ENCODE measurements around the gene ZBTB47. TPM values are rescaled to one million over a fixed set of nuclear protein-coding genes. Genes with fewer than 3 reads are reported as not detected.

Gene ZBTB47
- total and polyA plus RNA-seq, 10 of the 15 experiments (the other 5 are each of a cell fraction or from before 2014, with no cell fraction given): 0.04 to 3.4 (median 1.0) TPM; not detected in 1

- Histone ChIP-seq H2AFZ (ENCODE audit: control insufficient read depth, low read depth, low read length) (no peak overlapping the region), H3K4me2 (ENCODE audit: control insufficient read depth, insufficient read depth) (no peak overlapping the region), H3K27ac (ENCODE audit: control insufficient read depth, insufficient read depth) (no peak overlapping the region), H3K27me3 (replicated peaks in 1 of 2; ENCODE audit: control insufficient read depth in 2 of 2, insufficient read depth in 2 of 2, low read length in 1 of 2) (no peaks in the 10 kb centered on the region), H3K4me1 (ENCODE audit: control insufficient read depth, insufficient read depth, low read length) (peaks cover 7% of the 10 kb centered on the region), H4K20me1 (ENCODE audit: control insufficient read depth, insufficient read depth) (no peaks in the 10 kb centered on the region), H3K4me3 (no peak overlapping the region), H3K79me2 (ENCODE audit: control insufficient read depth, insufficient read depth, low read length) (no peaks in the 10 kb centered on the region), H3K9me3 (replicated peaks; ENCODE audit: control insufficient read depth, insufficient read depth, low read length) (no peaks in the 10 kb centered on the region; the same call in 2 of the 3 replicates), H3K9ac (ENCODE audit: control insufficient read depth, insufficient read depth, low read length) (no peak overlapping the region), H3K36me3 (ENCODE audit: control insufficient read depth in 2 of 2, insufficient read depth in 2 of 2, low read length in 1 of 2) (no peaks in the 10 kb centered on the region; a peak in 1 of 4 replicates)
- no peak for FAIRE-seq
- no TSS peak for BruUV-seq (replicated peaks)
- in situ Hi-C loops (cut with MboI) (no loop called here), intact Hi-C loops (cut with micrococcal nuclease; ENCODE audit: unreplicated experiment) (no loop called here)
- no peak for ATAC-seq
- ChIA-PET SMC1A (ENCODE audit: uncharacterized antibody, unreplicated experiment) (interaction anchor here (1.1 kb wide), 1 partner anchor 44 kb away, joined by 3 read pairs; no protein-coding TSS in a partner anchor), POLR2A (no interaction called here), CTCF (interaction anchor here (1.2 kb wide), 1 partner anchor 9 kb away, joined by 3 read pairs; no protein-coding TSS in a partner anchor), RAD21 (ENCODE audit: unreplicated experiment) (no interaction called here)
- 69% methylated on average over 7 of the region's 7 CpGs for WGBS (ENCODE audit: insufficient coverage, insufficient replicate concordance, low lambda C conversion rate, missing lambda C conversion rate)
- TF ChIP-seq RBBP5 (conservative IDR thresholded peaks at IDR 0.05) (no peak), MEF2A (IDR thresholded peaks at IDR 0.05; ENCODE audit: insufficient read depth, low read depth, low read length) (no peak), ZNF592 (IDR thresholded peaks at IDR 0.05) (no peak), MTA2 (IDR thresholded peaks at IDR 0.05; ENCODE audit: low read depth) (no peak), SIX5 (IDR thresholded peaks at IDR 0.05; ENCODE audit: low read depth, low read length, severe bottlenecking) (no peak), ZBTB40 (IDR thresholded peaks at IDR 0.05; ENCODE audit: borderline replicate concordance) (no peak), RFX5 (IDR thresholded peaks at IDR 0.05; ENCODE audit: low read depth, low read length) (no peak), MAX (IDR thresholded peaks at IDR 0.05; ENCODE audit: low read depth, low read length) (no peak), IKZF2 (IDR thresholded peaks at IDR 0.05) (no peak), REST (IDR thresholded peaks at IDR 0.05; ENCODE audit: low read depth, low read length) (no peak)
- DNase-seq (ENCODE audit: low read depth, low spot score): no peak
Observed at GRCh38 chr3:42662037-42662812, 8.7 kb downstream of the ZBTB47 start.

All from GM12878 (cell line).